Activated T-helper 1 cell treated with Interleukin-2 at 50 U/mL for 16 hours (primary cell): Measurements from ENCODE around the gene P2RY1.
"Not testable (repeated sequence)": the region's sequence is repeated elsewhere in the genome, so short reads cannot be mapped to it uniquely, and the experiment has no call there.

ENCODE experiments used
- DNase-seq: peaks from one replicate; pipeline ENCODE4 v3.0.0-alpha.2; 2020; ENCODE audit warnings: low read depth

The P2RY1 gene

GRCh38 chr3:152839511-152839910, 4.6 kb downstream of the P2RY1 start:
- DNase-seq: no peak

GRCh38 chr3:152841131-152841530, 6.2 kb downstream of the P2RY1 start:
- no peak for DNase-seq

- DNase-seq: no peak
Measured at GRCh38 chr3:152842413-152842812, 7.5 kb downstream of the P2RY1 start.

GRCh38 chr3:152843955-152844354, 9.0 kb downstream of the P2RY1 start:
- no peak for DNase-seq

GRCh38 chr3:152846572-152847202, 11.8 kb downstream of the P2RY1 start:
- DNase-seq: not testable (repeated sequence)

GRCh38 chr3:152847599-152847998, 12.7 kb downstream of the P2RY1 start:
- DNase-seq: not testable (repeated sequence)

- no peak for DNase-seq
Measured at GRCh38 chr3:152849996-152850578, 15.2 kb downstream of the P2RY1 start.

- no peak for DNase-seq
Measured at GRCh38 chr3:152853196-152853595, 18.3 kb downstream of the P2RY1 start.

GRCh38 chr3:152857082-152857481, 22.2 kb downstream of the P2RY1 start:
- no peak for DNase-seq

- no peak for DNase-seq
Measured at GRCh38 chr3:152858170-152858800, 23.4 kb downstream of the P2RY1 start.

- no peak for DNase-seq
Measured at GRCh38 chr3:152860736-152861135, 25.8 kb downstream of the P2RY1 start.

GRCh38 chr3:152865668-152866245, 30.8 kb downstream of the P2RY1 start:
- no peak for DNase-seq

- DNase-seq: no peak
Measured at GRCh38 chr3:152870027-152870426, 35.1 kb downstream of the P2RY1 start.

- DNase-seq: not testable (repeated sequence)
Measured at GRCh38 chr3:152873314-152873713, 38.4 kb downstream of the P2RY1 start.

- DNase-seq: no peak
Measured at GRCh38 chr3:152874896-152875749, 40.2 kb downstream of the P2RY1 start.

GRCh38 chr3:152879130-152879789, 44.3 kb downstream of the P2RY1 start:
- DNase-seq: no peak

- DNase-seq: no peak
Measured at GRCh38 chr3:152879790-152880174, 44.9 kb downstream of the P2RY1 start.

GRCh38 chr3:152885076-152885475, 50.1 kb downstream of the P2RY1 start:
- no peak for DNase-seq
